Brain microvascular endothelial cell (primary cell): Measurements from ENCODE around the gene TOMM20.

Source experiments
- DNase-seq: peaks from one replicate; pipeline ENCODE4 v3.0.0-alpha.2; 2020
- H3K27ac ChIP-seq: fragments of 250-450 bp; sonication (Bioruptor Pico); 2 replicates; pipeline ENCODE4 v1.5.1; 2020; ENCODE audit warnings: mild to moderate bottlenecking, moderate library complexity
- H3K27me3 ChIP-seq: fragments of 250-450 bp; sonication (Bioruptor Pico); replicated peaks from 2 replicates; pipeline ENCODE4 v1.5.1; 2020; ENCODE audit warnings: mild to moderate bottlenecking
- H3K36me3 ChIP-seq: fragments of 250-450 bp; sonication (Bioruptor Pico); replicated peaks from 2 replicates; pipeline ENCODE4 v1.5.1; 2020; ENCODE audit warnings: mild to moderate bottlenecking
- H3K4me3 ChIP-seq: 2 replicates; pipeline ENCODE4 v1.5.1; 2011; ENCODE audit warnings: low read depth, mild to moderate bottlenecking, control low read depth, low read length, moderate library complexity
- CTCF ChIP-seq: IDR thresholded peaks from 2 replicates; pipeline ENCODE4 v1.5.1; 2011; ENCODE audit warnings: low read depth, mild to moderate bottlenecking, moderate library complexity, low read length, control low read depth, inconsistent platforms; ENCODE audit errors: missing control alignments
- in situ Hi-C: cut with HindIII; loops from 2 replicates; pipeline ENCODE4 v1.10.0; 2017; ENCODE audit warnings: low sequenced_read_pairs, low pct_ligation_motif_present

TOMM20 gene

GRCh38 chr1:235106457-235106856 lies 22.2 kb downstream of the TOMM20 start:
- Histone ChIP-seq H3K27ac (no peak overlapping the region), H3K4me3 (no peak overlapping the region), H3K36me3 (peaks cover 29% of the 10 kb centered on the region), H3K27me3 (no peaks in the 10 kb centered on the region)
- TF ChIP-seq CTCF, result no peak
- no peak for DNase-seq
- in situ Hi-C loops, result no loop called here

- no peak overlapping the region for H3K4me3 ChIP-seq
- no peak for DNase-seq
- in situ Hi-C loops, result no loop called here
- H3K27ac ChIP-seq, result no peak overlapping the region
- TF ChIP-seq CTCF, result no peak
- peaks cover 18% of the 10 kb centered on the region for H3K36me3 ChIP-seq
- no peaks in the 10 kb centered on the region for H3K27me3 ChIP-seq
These were observed 23.3 kb downstream of the TOMM20 start for GRCh38 chr1:235105051-235106043.

GRCh38 chr1:235102993-235103411 lies 25.6 kb downstream of the TOMM20 start:
- in situ Hi-C loops, result no loop called here
- no peak overlapping the region for H3K27ac ChIP-seq
- H3K4me3 ChIP-seq, result no peak overlapping the region
- DNase-seq, result no peak
- no peak for TF ChIP-seq CTCF
- peaks cover 8% of the 10 kb centered on the region for H3K36me3 ChIP-seq
- H3K27me3 ChIP-seq, result no peaks in the 10 kb centered on the region

GRCh38 chr1:235102259-235102582 lies 26.4 kb downstream of the TOMM20 start:
- Histone ChIP-seq H3K27ac (no peak overlapping the region), H3K36me3 (peaks cover under 1% of the 10 kb centered on the region)
- in situ Hi-C loops, result no loop called here

GRCh38 chr1:235101558-235102258 lies 26.9 kb downstream of the TOMM20 start:
- no peak overlapping the region for H3K27ac ChIP-seq
- H3K4me3 ChIP-seq, result no peak overlapping the region
- H3K27me3 ChIP-seq, result no peaks in the 10 kb centered on the region
- DNase-seq, result no peak
- no peak for TF ChIP-seq CTCF
- in situ Hi-C loops, result no loop called here
- H3K36me3 ChIP-seq, result no peaks in the 10 kb centered on the region

More at GRCh38 chr1:235102259-235102582, 26.4 kb downstream of the TOMM20 start:
- Histone ChIP-seq H3K4me3 (no peak overlapping the region), H3K27me3 (no peaks in the 10 kb centered on the region)
- no peak for DNase-seq
- TF ChIP-seq CTCF, result no peak
